Transverse colon (tissue), 4 donors: ENCODE data around the gene TBL3. TPM values are rescaled to one million over a fixed set of nuclear protein-coding genes. Genes with fewer than 3 reads are reported as not detected.
"Not testable (repeated sequence)": the region's sequence is repeated elsewhere in the genome, so short reads cannot be mapped to it uniquely, and the experiment has no call there.

Experiments
- DNase-seq: peaks from one replicate; pipeline ENCODE4 v3.0.0-alpha.2; 2019
- H3K27ac ChIP-seq, 4 donors: fragments of 200-600 bp; sonication (generic); 2 replicates each; pipeline ENCODE4 v1.5.1; 2016 to 2018; ENCODE audit warnings: inconsistent platforms in 4 of 4
- H3K27me3 ChIP-seq: fragments of 200-600 bp; sonication (generic); 2 replicates; pipeline ENCODE4 v1.5.1; 2017; ENCODE audit warnings: inconsistent platforms
- H3K36me3 ChIP-seq, 4 donors: fragments of 200-600 bp; sonication (generic); 2 replicates each; pipeline ENCODE4 v1.5.1; 2017 to 2019; ENCODE audit warnings: inconsistent platforms in 4 of 4
- H3K4me1 ChIP-seq, 4 donors: fragments of 200-600 bp; sonication (generic); 2 replicates each; pipeline ENCODE4 v1.5.1; 2017 to 2020; ENCODE audit warnings: inconsistent platforms in 4 of 4
- H3K4me3 ChIP-seq, 4 donors: fragments of 200-600 bp; sonication (generic); 1 replicate in 1 of 4; 2 replicates in 3 of 4; pipeline versions ENCODE4 v1.5.1 to v1.6.1; 2017 to 2019; ENCODE audit warnings: inconsistent platforms in 4 of 4
- H3K9me3 ChIP-seq, 2 donors: fragments of 200-600 bp; sonication (generic); 2 replicates each; pipeline ENCODE4 v1.5.1; 2017 to 2019; ENCODE audit warnings: inconsistent platforms in 2 of 2
- EP300 ChIP-seq: sonication (generic); formaldehyde crosslinking; IDR thresholded peaks from one replicate; pipeline ENCODE4 v1.6.1; 2017; ENCODE audit warnings: antibody characterized with exemption, low read depth
- POLR2A ChIP-seq: fragments of 450-650 bp; IDR thresholded peaks from one replicate; pipeline ENCODE4 v1.6.1; 2016; ENCODE audit warnings: antibody characterized with exemption, mild to moderate bottlenecking, moderate library complexity
- POLR2AphosphoS5 ChIP-seq, 3 donors: sonication (generic); formaldehyde crosslinking; IDR thresholded peaks; one replicate each; pipeline ENCODE4 v1.6.1; 2016; ENCODE audit warnings: antibody characterized with exemption in 3 of 3
- WGBS, 2 donors: methylation state at CpG; one replicate each; pipeline ENCODE4 v1.1.5; 2018; ENCODE audit warnings: low coverage in 1 of 2; 5-methylcytosine and 5-hydroxymethylcytosine counted together
- in situ Hi-C, 4 donors: fragments of 200-750 bp; cut with MboI; loops; one replicate each; pipeline versions ENCODE4 v1.15.0 to v1.15.1; 2017; ENCODE audit warnings: low sequenced_read_pairs in 3 of 4, low pct_ligation_motif_present in 1 of 4, low pct_unique_long_range_greater_than_20kb in 1 of 4
- intact Hi-C: fragments of 100-400 bp; cut with DNase I; formaldehyde crosslinking; loops from one replicate; pipeline ENCODE4 v1.15.1; 2023; ENCODE audit warnings: low total_unique reads
- total RNA-seq, 4 donors: library from RNA; depleted of rRNA; stranded (reverse); fragments of >200 nt; gene quantifications; one replicate each; pipeline ENCODE4 v1.1.0, GENCODE V29; 2016
- TF ChIP-seq, protein P1 (sequence below), 5 experiments: fragments of 200-600 bp in 3 of 5; fragments of 450-650 bp in 2 of 5; sonication (generic) in 3 of 5; IDR thresholded peaks; 1 replicate in 2 of 5; 2 replicates in 3 of 5; pipeline ENCODE4 v1.5.1; 2016 to 2017; ENCODE audit warnings: antibody characterized with exemption in 5 of 5, inconsistent platforms in 3 of 5, mild to moderate bottlenecking in 2 of 5, moderate library complexity in 1 of 5

The TBL3 gene
- total RNA-seq, 4 donors from 2014 or later, result 23.2 to 31.0 (median 28.2) TPM

DNA sequence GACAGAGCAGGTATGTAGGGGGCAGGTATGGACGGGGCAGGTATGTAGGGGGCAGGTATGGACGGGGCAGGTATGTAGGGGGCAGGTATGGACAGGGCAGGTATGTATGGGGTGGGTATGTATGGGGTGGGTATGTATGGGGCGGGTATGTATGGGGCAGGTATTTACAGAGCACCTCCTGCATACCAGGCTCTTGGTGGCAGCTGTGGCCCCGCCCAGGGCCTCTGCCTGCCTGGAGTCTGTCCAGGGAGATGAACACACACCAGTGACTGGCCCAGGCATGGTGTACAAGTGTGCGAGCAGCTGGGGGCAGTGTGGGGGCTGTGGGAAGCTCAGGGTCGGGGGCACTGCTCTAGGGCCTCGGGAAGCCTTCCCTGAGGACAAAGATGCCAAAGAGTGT is 21.8 kb upstream of the TBL3 start:
- intact Hi-C loops (no loop called here), in situ Hi-C loops (no loop called here)
- Histone ChIP-seq H3K27ac (no peak overlapping the region), H3K4me1 (no peaks in the 10 kb centered on the region), H3K27me3 (no peaks in the 10 kb centered on the region), H3K9me3 (no peaks in the 10 kb centered on the region), H3K4me3 (no peak overlapping the region), H3K36me3 (no peaks in the 10 kb centered on the region)
- WGBS, 2 donors, result 42% methylated on average over 7 of the region's 7 CpGs; no CpG with 5 or more reads in 1 of the 2 donors
- DNase-seq, result no peak
- TF ChIP-seq, protein P1, sequence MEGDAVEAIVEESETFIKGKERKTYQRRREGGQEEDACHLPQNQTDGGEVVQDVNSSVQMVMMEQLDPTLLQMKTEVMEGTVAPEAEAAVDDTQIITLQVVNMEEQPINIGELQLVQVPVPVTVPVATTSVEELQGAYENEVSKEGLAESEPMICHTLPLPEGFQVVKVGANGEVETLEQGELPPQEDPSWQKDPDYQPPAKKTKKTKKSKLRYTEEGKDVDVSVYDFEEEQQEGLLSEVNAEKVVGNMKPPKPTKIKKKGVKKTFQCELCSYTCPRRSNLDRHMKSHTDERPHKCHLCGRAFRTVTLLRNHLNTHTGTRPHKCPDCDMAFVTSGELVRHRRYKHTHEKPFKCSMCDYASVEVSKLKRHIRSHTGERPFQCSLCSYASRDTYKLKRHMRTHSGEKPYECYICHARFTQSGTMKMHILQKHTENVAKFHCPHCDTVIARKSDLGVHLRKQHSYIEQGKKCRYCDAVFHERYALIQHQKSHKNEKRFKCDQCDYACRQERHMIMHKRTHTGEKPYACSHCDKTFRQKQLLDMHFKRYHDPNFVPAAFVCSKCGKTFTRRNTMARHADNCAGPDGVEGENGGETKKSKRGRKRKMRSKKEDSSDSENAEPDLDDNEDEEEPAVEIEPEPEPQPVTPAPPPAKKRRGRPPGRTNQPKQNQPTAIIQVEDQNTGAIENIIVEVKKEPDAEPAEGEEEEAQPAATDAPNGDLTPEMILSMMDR (IDR thresholded peaks at IDR 0.05), result no peak
- TF ChIP-seq POLR2A, result no peak
- no peak for TF ChIP-seq POLR2AphosphoS5 (IDR thresholded peaks at IDR 0.05)
- no peak for TF ChIP-seq EP300

DNA sequence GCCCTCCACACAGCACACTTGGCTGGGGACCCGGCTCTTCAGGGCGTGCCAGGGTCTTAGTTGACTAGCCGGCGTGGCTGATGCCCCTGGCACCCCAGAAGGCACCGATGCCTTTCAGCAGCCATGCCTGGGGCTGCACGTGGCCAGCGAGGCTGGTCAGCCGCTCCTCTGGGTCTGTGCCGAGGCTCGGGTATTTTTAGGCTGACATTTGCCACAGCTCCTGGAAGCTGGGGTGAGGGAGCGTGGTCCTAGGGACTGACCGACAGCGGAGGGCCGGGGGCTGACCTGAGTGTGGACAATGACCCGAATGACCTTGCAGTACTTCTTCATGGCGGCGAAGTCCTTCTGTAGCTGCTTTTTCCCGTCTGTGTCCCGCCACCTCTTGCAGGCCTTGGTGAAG is 21.3 kb upstream of the TBL3 start:
- intact Hi-C loops, result no loop called here
- Histone ChIP-seq H3K4me3 (no peak overlapping the region), H3K27me3 (no peaks in the 10 kb centered on the region), H3K9me3 (no peaks in the 10 kb centered on the region), H3K4me1 (no peaks in the 10 kb centered on the region), H3K36me3 (no peaks in the 10 kb centered on the region), H3K27ac (no peak overlapping the region)
- 90% methylated on average over 18 of the region's 19 CpGs; no CpG with 5 or more reads in 1 of the 2 donors for WGBS, 2 donors
- in situ Hi-C loops, result no loop called here
- TF ChIP-seq POLR2AphosphoS5 (IDR thresholded peaks at IDR 0.05) (no peak), POLR2A (no peak), EP300 (no peak)
- TF ChIP-seq, protein P1 (IDR thresholded peaks at IDR 0.05), result no peak
- DNase-seq, result no peak

DNA sequence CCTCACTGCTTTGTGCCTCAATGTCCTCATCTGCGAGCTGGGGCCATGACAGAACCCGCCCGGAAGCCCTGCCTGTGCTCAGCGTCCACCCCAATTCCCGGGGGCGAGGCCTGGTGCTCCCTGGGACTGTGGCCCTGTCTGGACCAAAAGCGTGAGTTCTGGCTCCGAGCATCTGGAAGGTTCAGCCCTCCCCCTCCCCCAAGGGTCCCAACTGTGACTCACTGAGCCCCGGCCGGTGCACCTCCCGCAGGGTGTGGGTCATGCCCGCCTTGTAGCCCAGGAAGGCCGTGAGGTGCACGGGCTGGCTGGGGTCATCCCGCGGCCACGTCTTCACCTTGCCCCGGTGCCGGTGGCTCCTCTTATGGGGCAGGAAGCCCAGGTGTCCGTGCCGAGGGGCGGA is 18.1 kb upstream of the TBL3 start:
- intact Hi-C loops (no loop called here), in situ Hi-C loops (no loop called here)
- no peak for DNase-seq
- TF ChIP-seq POLR2AphosphoS5 (IDR thresholded peaks at IDR 0.05), result no peak
- TF ChIP-seq, protein P1 (IDR thresholded peaks at IDR 0.05), result no peak
- TF ChIP-seq EP300, result no peak
- TF ChIP-seq POLR2A, result no peak
- Histone ChIP-seq H3K27ac (no peak overlapping the region), H3K36me3 (no peaks in the 10 kb centered on the region), H3K27me3 (no peaks in the 10 kb centered on the region), H3K9me3 (no peaks in the 10 kb centered on the region), H3K4me1 (peaks cover 0 to 2% (median 1%) of the 10 kb centered on the region in 4 donors), H3K4me3 (no peak overlapping the region)
- WGBS, 2 donors, result 84% methylated on average over 22 of the region's 22 CpGs; no CpG with 5 or more reads in 1 of the 2 donors

DNA sequence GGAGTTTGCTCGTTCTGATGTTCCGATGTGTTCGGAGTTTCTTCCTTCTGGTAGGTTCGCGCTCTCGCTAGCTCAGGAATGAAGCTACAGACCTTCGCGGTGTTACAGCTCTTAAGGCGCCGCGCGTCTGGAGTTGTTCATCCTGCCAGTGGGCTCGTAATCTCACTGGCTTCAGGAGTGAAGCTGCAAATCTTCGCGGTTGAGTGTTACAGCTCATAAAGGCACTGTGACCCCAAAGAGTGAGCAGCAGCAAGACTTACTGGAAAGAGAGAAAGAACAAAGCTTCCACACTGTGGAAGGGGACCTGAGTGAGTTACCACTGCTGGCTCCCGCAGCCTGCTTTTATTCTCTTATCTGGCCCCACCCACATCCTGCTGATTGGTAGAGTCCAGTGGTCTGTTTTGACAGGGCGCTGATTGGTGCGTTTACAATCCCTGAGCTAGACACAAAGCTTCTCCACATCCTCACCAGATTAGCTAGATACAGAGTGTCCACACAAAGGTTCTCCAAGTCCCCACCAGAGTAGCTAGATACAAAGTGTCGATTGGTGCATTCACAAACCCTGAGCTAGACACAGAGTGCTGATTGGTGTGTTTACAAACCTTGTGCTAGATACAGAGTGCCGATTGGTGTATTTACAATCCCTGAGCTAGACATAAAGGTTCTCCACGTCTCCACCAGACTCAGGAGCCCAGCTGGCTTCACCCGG is 14.3 kb upstream of the TBL3 start:
- in situ Hi-C loops, H3K9me3 ChIP-seq, H3K27me3 ChIP-seq, intact Hi-C loops, H3K4me3 ChIP-seq, DNase-seq, H3K27ac ChIP-seq: not testable (repeated sequence)
- Histone ChIP-seq H3K4me1 (peaks cover 8 to 23% (median 21%) of the 10 kb centered on the region in 4 donors), H3K36me3 (peaks cover 0 to 13% (median 6%) of the 10 kb centered on the region in 4 donors)
- 80 to 89% methylated on average over 8 to 20 of the region's 22 CpGs for WGBS, 2 donors

DNA sequence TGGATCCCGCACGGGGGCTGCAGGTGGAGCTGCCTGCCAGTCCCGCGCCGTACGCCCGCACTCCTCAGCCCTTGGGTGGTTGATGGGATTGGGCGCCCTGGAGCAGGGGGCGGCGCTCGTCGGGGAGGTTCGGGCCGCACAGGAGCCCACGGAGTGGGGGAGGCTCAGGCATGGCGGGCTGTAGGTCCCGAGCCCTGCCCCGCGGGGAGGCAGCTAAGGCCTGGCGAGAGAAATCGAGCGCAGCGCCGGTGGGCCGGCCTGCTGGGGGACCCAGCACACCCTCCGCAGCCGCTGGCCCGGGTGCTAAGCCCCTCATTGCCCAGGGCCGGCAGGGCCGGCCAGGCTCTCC is 13.7 kb upstream of the TBL3 start:
- H3K27me3 ChIP-seq, H3K9me3 ChIP-seq, H3K4me3 ChIP-seq, intact Hi-C loops, H3K27ac ChIP-seq, DNase-seq, in situ Hi-C loops: not testable (repeated sequence)
- Histone ChIP-seq H3K4me1 (peaks cover 8 to 27% (median 22%) of the 10 kb centered on the region in 4 donors), H3K36me3 (peaks cover 0 to 16% (median 6%) of the 10 kb centered on the region in 4 donors)
- WGBS, 2 donors, result 89% methylated on average over 16 of the region's 30 CpGs; no CpG with 5 or more reads in 1 of the 2 donors
